ENCODE results near the gene ZNF641.

Gene ZNF641

DNA sequence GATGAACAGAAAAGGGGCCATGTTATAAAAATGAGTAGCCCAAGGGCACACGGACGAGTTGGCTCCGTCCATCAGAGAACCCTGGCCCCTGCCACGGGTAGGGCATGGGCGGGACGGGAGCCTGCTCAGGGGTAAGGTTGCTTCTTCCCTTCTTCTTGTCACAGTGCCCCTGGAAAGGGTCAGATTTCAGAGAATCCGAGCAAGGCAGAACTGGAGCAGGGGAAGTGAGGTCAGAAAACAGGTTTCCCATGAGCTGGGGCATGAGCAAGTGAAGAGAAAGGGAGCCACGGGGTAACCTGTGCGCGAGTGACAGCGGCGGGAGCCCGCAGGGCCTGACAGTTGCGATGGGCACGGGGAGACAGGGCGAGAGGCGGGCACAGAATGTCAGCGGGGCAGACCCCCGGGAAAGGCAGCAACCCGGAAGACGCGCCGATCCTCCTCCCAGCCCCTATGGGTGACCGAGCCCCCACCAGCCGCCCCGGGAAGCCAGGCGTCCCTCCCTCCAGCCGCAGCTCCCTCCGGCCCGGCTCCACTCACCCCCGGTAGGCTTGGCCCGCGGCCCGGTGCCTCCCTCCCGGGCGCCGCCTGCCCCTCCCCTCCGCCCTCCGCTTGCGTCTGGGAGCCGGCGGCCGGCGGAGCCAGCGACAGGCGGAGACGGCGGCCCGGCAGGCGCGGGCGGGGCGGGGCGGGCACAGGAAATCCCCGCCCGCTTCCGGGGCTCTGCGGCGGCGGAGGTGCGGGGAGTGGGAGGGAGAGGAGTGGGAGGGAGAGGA, at the start of gene ZNF641:
Gene ZNF641, minus strand, starts transcription at position 671 of the 773 bp plus-strand sequence. CDS start 2,829 bp downstream, outside the sequence.
- Mint-ChIP-seq H3K36me3 (ENCODE audit: low read depth) (peaks cover 47% of the 10 kb centered on the region), H3K9me3 (no peaks in the 10 kb centered on the region), H3K27me3 (no peaks in the 10 kb centered on the region), H3K4me1 (ENCODE audit: low read depth) (peaks cover 60% of the 10 kb centered on the region), H3K4me3 (peak within 1 kb of the TSS; percentile 98), H3K27ac (peak within 1 kb of the TSS; percentile 99)
- intact Hi-C loops (cut with micrococcal nuclease), result loop anchor here (2.0 to 5.0 kb wide), 2 partner anchors 53 to 152 kb away; no protein-coding TSS in a partner anchor

DNA sequence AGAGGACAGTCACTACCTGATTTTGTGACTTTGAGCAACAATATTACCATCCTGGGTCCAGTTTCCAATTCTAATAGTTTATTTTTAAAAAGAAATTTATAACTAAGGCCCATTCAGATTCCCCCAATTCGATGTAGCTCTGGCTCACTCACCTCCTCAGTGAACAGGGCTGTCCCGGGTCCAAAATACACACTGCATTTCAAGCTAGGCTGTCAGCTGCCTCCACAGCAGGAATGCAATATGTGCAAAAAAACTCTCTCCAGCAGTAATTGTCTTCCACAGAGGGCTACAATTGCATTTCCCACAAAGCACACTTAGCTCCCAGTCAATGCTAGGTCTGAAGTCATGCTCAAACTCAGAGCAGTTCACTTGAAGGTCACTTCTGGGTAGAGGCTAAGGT, 39.3 kb upstream of the ZNF641 start:
- intact Hi-C loops (cut with micrococcal nuclease), result no loop called here
- Mint-ChIP-seq H3K27ac (no peak overlapping the region), H3K4me1 (ENCODE audit: low read depth) (no peaks in the 10 kb centered on the region), H3K4me3 (no peak overlapping the region), H3K36me3 (ENCODE audit: low read depth) (no peaks in the 10 kb centered on the region), H3K27me3 (peaks cover 39% of the 10 kb centered on the region), H3K9me3 (no peaks in the 10 kb centered on the region)

DNA sequence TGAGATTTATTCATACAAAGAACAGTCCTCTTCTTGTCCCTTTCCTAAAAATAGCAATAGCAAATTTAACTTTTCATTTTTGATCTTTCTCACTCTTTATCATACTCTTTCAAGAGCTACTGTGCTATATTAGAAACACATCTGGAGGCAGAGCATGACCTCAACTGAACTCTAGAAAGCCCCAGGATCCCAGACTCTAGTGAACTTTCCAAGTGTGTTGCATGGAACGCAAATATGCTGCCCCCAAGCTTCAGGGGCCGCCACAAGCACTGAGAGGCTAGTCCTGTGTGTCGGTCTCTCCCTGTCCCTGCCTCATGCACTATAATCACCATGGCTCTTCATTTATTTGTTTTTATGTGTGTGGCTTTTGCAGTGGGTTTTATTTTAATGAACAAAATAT, 38.7 kb upstream of the ZNF641 start:
- intact Hi-C loops (cut with micrococcal nuclease), result no loop called here
- Mint-ChIP-seq H3K27me3 (peaks cover 38% of the 10 kb centered on the region), H3K27ac (no peak overlapping the region), H3K36me3 (ENCODE audit: low read depth) (no peaks in the 10 kb centered on the region), H3K9me3 (no peaks in the 10 kb centered on the region), H3K4me1 (ENCODE audit: low read depth) (no peaks in the 10 kb centered on the region), H3K4me3 (no peak overlapping the region)

DNA sequence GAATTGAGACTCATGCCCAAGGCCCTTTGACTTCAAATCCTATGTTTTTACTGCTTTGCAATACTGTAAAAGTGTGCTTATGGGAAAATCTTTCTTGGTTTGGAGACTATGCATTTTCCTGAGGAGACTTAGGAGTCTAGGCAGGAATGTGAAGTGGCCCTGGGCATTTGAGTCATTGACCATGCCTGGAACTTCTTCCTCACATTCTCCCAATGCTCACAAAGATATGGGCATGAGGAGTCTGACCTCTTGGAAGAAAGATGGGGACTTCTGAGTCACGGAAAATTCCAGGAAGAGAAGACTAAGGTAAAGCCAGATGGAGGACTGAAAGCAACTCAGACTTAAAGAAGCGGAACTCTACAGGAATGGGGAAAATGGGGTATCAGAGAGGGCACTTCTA, 38.2 kb upstream of the ZNF641 start:
- Mint-ChIP-seq H3K36me3 (ENCODE audit: low read depth) (no peaks in the 10 kb centered on the region), H3K9me3 (no peaks in the 10 kb centered on the region), H3K27me3 (peaks cover 36% of the 10 kb centered on the region), H3K4me1 (ENCODE audit: low read depth) (no peaks in the 10 kb centered on the region), H3K27ac (no peak overlapping the region), H3K4me3 (no peak overlapping the region)
- intact Hi-C loops (cut with micrococcal nuclease), result no loop called here

DNA sequence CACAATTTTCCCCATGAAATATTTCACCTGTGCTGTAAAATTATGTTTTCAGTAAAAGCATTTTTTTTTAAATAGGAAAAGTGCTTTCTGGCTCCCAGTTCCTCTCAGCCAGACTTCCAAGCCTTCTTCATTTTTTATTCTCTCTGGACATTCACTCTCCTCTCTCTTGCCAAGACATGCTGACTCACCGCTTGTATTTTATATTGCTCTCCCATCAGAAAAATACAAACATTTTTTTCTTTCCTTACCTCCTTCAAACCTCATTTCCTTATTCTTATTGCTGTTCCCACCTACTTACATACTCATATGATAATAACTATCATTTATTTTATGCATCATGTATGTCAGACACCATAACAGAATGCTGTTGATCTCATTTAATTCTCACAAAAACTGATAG, 37.7 kb upstream of the ZNF641 start:
- Mint-ChIP-seq H3K36me3 (ENCODE audit: low read depth) (no peaks in the 10 kb centered on the region), H3K4me1 (ENCODE audit: low read depth) (no peaks in the 10 kb centered on the region), H3K27me3 (peaks cover 38% of the 10 kb centered on the region), H3K9me3 (no peaks in the 10 kb centered on the region), H3K27ac (no peak overlapping the region), H3K4me3 (no peak overlapping the region)
- intact Hi-C loops (cut with micrococcal nuclease), result no loop called here

DNA sequence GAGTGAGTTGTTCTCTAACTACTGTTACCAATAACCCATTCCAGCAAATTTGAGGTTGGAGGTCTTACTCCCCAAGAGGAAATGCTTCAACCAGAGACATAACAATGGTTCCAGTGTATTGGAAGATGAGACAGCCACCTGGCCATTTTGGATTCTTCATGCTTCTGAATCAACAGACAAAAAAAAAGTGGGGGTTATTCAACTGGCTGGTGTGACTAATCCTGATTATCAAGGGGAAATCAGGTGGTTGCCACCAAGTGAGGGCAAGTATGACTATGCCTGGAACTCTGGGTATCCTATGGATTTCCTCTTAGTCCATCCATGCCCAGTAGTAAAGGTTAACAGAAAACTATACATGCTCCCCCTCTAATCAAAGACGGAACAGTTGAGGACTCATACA, 29.9 kb upstream of the ZNF641 start:
- peaks cover 22% of the 10 kb centered on the region for H3K27me3 Mint-ChIP-seq
- no peaks in the 10 kb centered on the region for H3K9me3 Mint-ChIP-seq
- no peaks in the 10 kb centered on the region for H3K4me1 Mint-ChIP-seq (ENCODE audit: low read depth)
- intact Hi-C loops (cut with micrococcal nuclease), result no loop called here
- no peak overlapping the region for H3K4me3 Mint-ChIP-seq
- no peaks in the 10 kb centered on the region for H3K36me3 Mint-ChIP-seq (ENCODE audit: low read depth)
- no peak overlapping the region for H3K27ac Mint-ChIP-seq

DNA sequence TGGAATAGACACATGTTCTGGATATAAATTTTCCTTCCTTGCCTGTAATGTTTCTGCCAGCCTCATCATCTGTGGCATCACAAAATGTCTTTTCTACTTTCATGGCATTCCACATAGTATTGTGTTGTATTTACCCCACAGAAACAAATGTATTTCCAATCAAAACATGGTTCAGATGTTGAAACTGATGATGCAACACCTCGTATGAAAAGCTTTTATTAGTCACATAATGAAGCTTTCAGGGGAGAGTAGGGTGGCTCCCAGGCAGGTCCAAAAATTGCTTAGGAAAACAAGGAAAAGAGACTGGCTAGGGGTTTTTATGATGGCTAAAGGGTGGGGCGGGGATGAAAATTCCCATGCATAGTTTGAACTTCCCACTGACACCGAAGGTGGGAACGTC, 29.1 kb upstream of the ZNF641 start:
- Mint-ChIP-seq H3K4me1 (ENCODE audit: low read depth) (no peaks in the 10 kb centered on the region), H3K27ac (no peak overlapping the region), H3K4me3 (no peak overlapping the region), H3K9me3 (no peaks in the 10 kb centered on the region), H3K36me3 (ENCODE audit: low read depth) (no peaks in the 10 kb centered on the region), H3K27me3 (peaks cover 20% of the 10 kb centered on the region)
- intact Hi-C loops (cut with micrococcal nuclease), result no loop called here

DNA sequence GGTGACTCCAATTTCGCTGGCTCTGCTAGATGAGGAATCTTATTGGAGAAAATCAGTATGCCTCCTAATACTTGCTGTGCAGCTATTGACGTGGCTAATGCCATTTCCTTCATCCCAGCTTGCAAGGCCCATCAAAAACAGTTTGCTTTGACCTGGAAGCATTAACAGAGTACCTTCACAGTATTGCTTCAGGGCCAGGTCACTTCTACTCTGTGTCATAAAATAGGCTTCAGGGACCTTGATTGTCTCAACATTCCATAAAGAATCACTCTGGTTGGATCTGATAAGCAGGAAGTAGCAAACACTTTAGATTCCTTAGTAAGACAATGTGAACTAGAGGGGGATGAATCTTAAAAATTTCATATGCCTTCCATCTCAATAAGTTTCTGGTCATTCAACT, 26.9 kb upstream of the ZNF641 start:
- Mint-ChIP-seq H3K9me3 (no peaks in the 10 kb centered on the region), H3K27ac (no peak overlapping the region), H3K4me3 (no peak overlapping the region), H3K27me3 (peaks cover 14% of the 10 kb centered on the region), H3K4me1 (ENCODE audit: low read depth) (peaks cover 6% of the 10 kb centered on the region), H3K36me3 (ENCODE audit: low read depth) (no peaks in the 10 kb centered on the region)
- intact Hi-C loops (cut with micrococcal nuclease), result no loop called here

DNA sequence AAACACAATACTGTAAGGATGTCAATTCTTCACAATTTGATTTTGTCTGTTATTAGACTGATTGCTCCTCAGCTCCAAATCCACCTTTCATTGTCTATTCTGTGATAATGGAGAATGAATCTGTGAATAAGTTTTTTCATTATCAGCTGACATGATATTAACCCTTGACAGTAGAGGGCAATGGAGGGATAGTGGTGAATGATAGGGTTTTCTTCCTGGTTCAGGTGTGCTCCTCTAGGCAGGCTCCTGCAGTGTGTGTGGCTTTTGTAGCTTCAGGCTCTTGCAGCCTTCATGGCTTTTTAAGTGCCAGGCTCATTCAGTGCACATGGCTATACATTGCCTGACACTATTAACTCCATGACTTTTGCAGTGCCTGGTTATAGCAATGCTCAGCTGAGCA, 23.4 kb upstream of the ZNF641 start:
- Mint-ChIP-seq H3K36me3 (ENCODE audit: low read depth) (no peaks in the 10 kb centered on the region), H3K27ac (no peak overlapping the region), H3K9me3 (peaks cover 5% of the 10 kb centered on the region), H3K4me3 (no peak overlapping the region), H3K27me3 (peaks cover 11% of the 10 kb centered on the region), H3K4me1 (ENCODE audit: low read depth) (peaks cover 11% of the 10 kb centered on the region)
- intact Hi-C loops (cut with micrococcal nuclease), result no loop called here

DNA sequence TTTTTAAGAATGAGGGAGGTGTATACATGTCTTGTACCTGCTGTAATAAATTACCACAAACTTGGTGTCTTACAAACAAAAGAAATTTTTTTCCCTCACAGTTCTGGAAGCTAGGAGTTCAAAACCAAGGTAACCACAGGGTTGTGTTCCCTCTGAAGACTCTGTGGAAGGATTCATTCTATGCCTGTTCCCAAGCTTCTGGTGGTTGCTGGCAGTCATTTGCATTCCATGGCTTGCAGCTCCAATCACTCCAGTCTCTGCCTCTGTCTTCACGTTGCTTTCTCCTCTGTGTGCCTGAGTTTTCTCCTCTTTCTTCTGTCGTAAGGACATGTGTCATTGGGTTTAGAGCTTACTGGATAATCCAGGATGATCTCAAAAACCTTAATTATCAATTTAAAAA, 15.4 kb upstream of the ZNF641 start:
- peaks cover 7% of the 10 kb centered on the region for H3K27me3 Mint-ChIP-seq
- H3K27ac Mint-ChIP-seq, result no peak overlapping the region
- no peak overlapping the region for H3K4me3 Mint-ChIP-seq
- H3K9me3 Mint-ChIP-seq, result peaks cover 12% of the 10 kb centered on the region
- intact Hi-C loops (cut with micrococcal nuclease), result no loop called here
- no peaks in the 10 kb centered on the region for H3K4me1 Mint-ChIP-seq (ENCODE audit: low read depth)
- no peaks in the 10 kb centered on the region for H3K36me3 Mint-ChIP-seq (ENCODE audit: low read depth)

DNA sequence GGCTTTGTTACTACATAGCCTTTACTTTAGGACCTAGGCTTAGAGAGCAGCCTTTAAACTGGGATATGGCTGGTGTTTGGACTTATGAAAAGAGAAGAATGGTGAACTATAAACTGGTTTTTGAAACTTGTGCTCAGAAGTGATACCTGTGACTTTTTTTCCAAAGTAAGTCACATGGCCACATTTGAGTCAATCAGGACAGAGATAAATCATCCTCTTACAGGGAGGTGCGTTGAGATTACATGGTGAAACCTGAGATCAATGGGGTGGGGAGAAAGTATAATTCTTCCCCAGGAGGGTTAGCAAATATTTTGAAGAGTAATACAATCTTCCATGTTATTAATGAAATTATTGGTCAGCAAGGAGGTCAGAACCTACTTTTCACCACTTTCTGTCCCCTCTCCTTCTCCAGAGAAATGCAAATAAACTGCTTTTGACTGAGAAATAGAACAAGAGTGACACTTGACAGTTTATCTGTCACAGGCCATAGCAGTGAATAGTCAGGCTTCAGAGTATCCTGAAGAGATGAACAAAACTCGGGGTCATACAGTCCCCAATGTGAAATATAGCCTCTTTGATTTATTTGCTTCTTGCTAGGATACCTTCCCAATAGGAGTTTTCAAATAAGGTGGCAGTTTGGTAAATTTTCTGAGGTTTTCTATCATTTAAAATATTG, 11.1 kb upstream of the ZNF641 start:
- intact Hi-C loops (cut with micrococcal nuclease), result no loop called here
- H3K27ac Mint-ChIP-seq, result no peak overlapping the region
- H3K36me3 Mint-ChIP-seq (ENCODE audit: low read depth), result no peaks in the 10 kb centered on the region
- no peaks in the 10 kb centered on the region for H3K9me3 Mint-ChIP-seq
- no peak overlapping the region for H3K4me3 Mint-ChIP-seq
- no peaks in the 10 kb centered on the region for H3K27me3 Mint-ChIP-seq
- no peaks in the 10 kb centered on the region for H3K4me1 Mint-ChIP-seq (ENCODE audit: low read depth)

DNA sequence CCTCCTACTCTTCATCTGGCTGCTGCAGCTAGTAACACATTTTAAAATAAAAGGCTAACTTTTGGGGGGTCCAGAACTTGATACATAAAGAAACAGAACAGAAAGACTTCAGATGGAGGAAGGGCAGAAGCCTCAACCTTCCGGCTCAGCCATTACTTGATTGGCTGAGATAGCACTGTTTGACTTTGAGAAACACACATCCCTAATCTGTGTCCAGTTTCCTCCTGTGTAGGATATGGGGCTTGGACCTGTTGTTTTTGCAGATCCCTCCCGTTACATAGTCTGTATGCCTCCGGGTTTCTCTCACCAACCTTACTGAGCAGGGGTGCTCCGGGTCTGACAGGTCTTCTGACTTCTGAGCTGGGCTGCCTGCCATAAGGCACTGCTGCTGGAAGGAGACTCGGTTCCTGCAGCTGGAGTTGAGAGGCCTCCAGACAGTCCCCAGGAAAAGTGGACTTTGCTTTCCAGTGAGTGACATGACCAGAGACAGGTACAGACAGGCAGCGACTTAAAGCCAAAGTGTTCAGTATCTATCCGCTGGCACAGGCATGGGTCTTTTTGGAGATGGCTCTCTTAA, 8.3 kb upstream of the ZNF641 start:
- intact Hi-C loops (cut with micrococcal nuclease), result no loop called here
- Mint-ChIP-seq H3K27ac (no peak overlapping the region), H3K36me3 (ENCODE audit: low read depth) (no peaks in the 10 kb centered on the region), H3K4me1 (ENCODE audit: low read depth) (no peaks in the 10 kb centered on the region), H3K27me3 (no peaks in the 10 kb centered on the region), H3K4me3 (no peak overlapping the region), H3K9me3 (no peaks in the 10 kb centered on the region)

DNA sequence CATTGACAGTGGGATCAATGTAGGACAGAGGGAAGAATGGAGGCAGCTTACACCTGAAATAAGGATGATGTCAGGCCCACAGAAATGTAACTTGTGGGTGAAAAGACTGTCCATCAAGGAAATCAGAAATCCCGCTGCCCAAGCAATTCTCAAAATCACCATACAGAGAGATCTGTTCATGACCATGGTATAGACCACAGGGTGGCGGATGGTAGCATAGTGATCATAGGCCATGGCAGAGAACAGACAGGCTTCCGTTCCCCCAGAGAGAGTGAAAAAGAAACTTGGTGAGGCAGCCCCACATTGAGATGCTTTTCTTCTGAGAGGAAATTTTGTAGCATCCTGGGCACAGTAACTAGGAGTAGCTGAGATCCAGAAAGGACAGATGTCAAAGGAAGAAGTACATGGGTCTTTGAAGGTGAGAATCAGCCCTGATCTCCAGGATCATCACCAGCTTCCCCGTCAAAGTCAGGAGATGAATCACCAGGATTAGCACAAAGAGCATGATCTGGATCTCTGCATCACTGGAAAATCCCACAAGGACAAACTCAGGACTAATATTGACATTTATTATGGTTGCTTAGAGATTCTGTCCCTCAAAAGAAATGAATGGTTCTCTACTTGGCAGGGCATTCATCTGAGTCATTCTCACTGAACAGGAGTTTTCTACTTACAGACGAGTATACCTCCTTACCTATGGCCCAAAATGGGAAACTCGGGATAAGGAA, 5.5 kb upstream of the ZNF641 start:
- Mint-ChIP-seq H3K36me3 (ENCODE audit: low read depth) (no peaks in the 10 kb centered on the region), H3K4me3 (no peak overlapping the region), H3K4me1 (ENCODE audit: low read depth) (peaks cover 15% of the 10 kb centered on the region), H3K27ac (no peak overlapping the region), H3K9me3 (no peaks in the 10 kb centered on the region), H3K27me3 (no peaks in the 10 kb centered on the region)
- intact Hi-C loops (cut with micrococcal nuclease), result no loop called here

Measured in dendritic cell treated with granulocyte-macrophage colony-stimulating factor and Interleukin-4, amounts not matched to agents 40 ng/mL and 50 ng/mL, for 4 days (primary cell).